HG02852 (cell line): ENCODE measurements around the gene FRG2.
"Not testable (repeated sequence)": the region's sequence is repeated elsewhere in the genome, so short reads cannot be mapped to it uniquely, and the experiment has no call there.

Experiments used
- ATAC-seq: cut with Tn5 transposase; IDR thresholded peaks from one replicate; pipeline ENCODE4 v1.9.1; 2021; ENCODE audit warnings: mild to moderate bottlenecking, moderate library complexity; ENCODE audit not compliant: unreplicated experiment

FRG2 gene

DNA sequence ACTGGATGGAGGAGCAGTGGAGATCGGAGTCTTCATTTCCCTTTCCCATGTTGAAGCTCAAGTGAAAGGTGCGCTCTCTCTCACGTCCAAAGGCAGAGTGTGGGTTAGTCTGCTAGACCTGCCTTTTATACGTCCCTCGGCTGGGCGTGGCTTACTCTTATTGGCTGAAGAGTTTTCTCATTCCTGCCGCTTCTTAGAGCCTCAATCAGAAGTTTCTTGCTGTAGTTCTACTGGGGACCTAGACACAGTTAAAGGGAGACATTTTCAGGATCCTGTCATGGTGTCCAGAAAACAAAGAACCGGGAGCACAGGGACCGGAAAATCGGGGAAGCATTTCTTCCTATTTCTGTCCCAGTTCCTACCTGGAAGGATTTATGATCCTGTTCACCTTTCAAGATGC lies at the start of gene FRG2:
TSS of gene FRG2 (minus strand) at position 101 of the 400 bp plus-strand sequence. CDS start at position 49, 52 bp downstream.
- ATAC-seq, result not testable (repeated sequence)

DNA sequence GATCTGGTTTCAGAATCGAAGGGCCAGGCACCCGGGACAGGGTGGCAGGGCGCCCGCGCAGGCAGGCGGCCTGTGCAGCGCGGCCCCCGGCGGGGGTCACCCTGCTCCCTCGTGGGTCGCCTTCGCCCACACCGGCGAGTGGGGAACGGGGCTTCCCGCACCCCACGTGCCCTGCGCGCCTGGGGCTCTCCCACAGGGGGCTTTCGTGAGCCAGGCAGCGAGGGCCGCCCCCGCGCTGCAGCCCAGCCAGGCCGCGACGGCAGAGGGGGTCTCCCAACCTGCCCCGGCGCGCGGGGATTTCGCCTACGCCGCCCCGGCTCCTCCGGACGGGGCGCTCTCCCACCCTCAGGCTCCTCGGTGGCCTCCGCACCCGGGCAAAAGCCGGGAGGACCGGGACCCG lies 41.3 kb upstream of the FRG2 start:
- not testable (repeated sequence) for ATAC-seq

DNA sequence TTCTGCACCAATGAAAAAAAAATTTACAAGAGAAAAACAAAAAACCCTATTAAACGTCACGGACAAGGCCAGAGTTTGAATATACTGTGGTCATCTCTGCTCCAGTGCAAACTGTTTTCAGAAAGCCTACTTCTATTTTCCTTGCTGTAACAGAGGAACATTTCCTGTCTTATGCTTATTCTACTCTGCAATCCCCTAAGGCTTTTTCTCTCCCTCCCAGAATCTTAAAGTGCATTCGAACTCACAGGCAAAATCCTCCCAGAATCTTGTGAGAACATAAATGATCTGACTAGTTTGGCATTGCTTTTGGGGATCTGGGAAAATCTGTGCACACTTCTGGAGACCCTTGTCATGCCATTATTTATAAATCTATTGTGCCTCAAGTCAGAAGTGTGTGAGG lies 37.7 kb upstream of the FRG2 start:
- not testable (repeated sequence) for ATAC-seq

DNA sequence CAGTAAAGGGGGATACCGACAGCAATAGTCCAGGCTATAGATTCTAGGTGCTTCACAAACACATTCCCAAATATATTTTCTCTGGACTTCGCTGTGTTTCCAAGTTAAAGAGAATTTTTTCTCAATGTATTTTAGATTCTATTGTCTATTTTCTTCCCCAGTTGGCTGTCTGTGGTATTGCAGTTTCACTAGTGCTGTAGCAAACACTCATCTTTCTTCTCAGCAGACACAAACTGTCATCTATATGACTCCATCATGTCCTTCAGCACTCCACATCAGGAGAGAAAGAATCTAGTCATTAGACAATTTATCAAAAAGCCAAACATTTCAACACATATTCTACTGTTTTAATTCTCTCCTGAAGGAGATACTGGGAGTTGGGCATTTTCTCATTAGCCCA lies 37.3 kb upstream of the FRG2 start, which contains the start of gene DBET:
TSS of gene DBET (plus strand) at position 161 of the 400 bp plus-strand sequence.
- not testable (repeated sequence) for ATAC-seq

DNA sequence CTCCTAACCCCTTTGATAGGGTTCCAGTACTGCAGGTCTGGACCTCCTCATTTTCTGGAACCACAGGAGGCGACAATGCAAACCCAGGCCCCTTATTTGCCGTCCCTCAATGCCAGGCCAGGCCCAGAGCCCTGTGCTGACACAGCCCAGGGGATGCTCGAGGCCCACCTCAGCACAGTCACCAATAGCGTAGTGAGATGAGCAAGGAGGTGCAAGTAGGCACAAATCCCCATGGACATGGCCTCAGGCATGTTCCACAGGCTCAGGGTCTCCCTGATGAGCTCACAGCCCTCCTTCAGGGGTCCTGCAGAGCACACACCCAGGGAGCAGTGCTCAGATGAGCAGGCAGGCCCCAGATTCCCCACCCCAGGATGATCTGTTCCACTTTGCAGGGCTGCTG lies 31.9 kb upstream of the FRG2 start:
- not testable (repeated sequence) for ATAC-seq

DNA sequence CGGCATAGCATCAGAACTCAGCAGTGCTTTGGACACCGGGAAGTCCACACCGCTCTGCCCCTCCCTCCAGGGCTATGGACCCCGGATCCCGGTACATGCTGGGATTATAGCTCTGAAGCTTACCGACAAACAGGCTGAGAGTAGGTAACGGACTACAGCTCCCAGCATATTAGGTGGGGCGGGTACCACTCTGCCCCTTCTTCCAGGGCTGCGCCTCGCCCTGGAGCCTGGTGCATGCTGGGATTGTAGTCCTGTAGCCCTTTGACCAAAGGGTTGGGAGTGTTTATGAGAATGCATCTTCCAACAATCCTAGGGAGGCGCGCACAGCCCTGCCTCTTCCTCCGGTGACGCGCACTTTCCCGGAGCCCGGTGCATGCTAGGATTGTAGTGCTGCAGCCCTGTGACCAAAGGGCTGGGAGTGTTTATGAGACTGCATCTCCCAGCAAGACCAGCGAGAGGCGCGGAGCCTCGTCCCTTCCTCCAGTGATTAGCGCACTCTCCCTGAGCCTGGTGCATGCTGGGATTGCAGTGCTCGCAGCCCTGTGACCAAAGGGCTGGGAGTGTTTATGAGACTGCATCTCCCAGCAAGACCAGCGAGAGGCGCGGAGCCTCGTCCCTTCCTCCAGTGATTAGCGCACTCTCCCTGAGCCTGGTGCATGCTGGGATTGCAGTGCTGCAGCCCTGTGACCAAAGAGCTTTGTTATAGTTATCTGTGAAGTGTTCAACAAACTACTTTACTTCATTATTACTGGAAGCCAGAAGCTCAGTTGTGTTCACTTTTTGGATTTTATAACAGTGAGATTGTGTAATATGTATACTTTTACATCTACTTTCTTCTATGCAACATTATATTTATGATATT lies 22.6 kb upstream of the FRG2 start:
- not testable (repeated sequence) for ATAC-seq

DNA sequence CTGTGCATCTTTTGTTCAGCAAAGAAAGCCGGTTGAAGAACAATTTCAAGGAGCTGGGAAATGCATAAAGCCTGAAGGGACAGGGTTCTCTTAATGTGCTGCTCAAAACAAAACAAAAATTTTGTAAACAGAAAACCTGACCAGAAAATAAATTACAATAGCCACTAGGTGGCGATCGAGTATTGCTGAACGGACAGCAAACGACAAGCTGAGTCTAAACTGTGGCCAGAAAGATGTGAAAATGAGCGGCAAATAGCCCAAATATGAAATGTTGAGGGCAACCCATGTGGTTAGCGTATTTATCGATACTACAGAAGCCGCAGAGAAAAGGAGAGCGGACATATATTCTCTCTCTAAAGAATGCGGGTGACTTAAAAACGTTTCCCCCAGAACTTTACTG lies 20.6 kb upstream of the FRG2 start:
- ATAC-seq, result not testable (repeated sequence)

DNA sequence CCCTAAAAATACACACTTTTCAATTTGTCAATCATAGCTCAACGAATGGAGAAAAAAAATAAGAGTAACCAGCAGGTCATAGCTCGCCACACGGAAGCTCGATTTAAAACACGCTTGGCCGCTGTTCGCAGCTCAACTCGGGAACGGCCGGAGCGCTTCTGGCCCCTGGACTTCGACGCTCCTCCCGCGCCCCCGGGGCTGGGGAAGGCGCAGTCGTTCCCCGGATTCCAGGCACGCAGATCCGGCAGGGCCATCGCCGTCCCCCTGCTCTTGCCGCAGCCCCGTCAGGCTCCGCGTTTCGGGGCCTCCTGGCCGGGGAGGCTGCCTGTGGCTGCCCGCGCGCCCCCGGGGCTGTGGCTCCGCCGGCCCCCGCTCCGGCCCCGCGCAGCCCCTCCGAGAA lies 13.8 kb upstream of the FRG2 start:
- ATAC-seq, result not testable (repeated sequence)

DNA sequence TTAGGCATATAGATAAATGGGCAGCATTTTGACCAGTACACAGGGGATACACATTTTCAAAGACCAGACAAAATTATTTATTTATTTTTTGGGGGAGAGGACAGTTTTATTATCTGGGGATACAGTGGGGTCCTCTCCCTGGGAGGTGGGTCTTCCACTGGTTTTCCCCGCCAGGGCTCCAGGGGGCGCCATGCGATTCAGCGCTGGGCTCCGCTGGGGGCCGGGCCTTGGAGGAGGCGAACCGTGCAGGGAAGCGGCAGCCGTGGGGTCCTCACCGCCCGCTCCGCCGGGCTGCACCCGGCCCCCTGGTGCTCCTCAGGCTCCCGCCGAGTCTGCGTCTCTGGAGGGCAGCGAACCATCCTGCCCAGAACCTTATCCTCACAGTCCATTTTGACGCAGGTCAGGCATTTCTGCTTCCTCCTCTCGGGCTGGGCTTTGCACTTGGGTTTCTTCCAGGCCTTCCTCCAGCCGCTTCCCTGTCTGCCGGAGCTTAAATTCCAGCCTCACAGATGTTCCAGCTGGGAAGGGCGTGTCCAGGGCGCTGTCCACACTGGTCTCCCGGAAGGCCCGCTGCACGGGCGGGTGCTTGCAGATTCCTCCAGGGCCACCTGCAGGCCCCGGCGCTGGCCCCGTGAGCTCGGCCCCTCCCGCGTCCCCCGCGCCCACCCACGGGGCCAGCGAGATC lies 10.8 kb upstream of the FRG2 start:
- not testable (repeated sequence) for ATAC-seq

DNA sequence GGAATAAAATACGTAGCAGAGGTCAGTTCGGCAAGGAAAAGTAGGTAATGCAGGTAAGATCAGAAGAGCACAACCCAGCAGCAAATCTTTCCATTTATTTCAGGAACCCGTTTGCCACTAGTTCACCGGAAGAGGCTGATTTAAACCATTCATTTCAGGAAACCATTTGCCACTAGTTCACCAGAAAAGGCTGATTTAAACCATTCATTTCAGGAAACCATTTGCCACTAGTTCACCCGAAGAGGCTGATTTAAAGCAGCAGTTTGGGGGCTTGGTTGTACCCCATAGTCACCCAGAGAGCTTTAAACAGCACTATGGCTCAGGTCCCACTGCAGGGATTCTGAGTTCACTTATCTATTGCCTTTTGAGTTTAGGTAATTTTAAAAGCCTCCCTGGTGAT lies 4.2 kb upstream of the FRG2 start:
- not testable (repeated sequence) for ATAC-seq

DNA sequence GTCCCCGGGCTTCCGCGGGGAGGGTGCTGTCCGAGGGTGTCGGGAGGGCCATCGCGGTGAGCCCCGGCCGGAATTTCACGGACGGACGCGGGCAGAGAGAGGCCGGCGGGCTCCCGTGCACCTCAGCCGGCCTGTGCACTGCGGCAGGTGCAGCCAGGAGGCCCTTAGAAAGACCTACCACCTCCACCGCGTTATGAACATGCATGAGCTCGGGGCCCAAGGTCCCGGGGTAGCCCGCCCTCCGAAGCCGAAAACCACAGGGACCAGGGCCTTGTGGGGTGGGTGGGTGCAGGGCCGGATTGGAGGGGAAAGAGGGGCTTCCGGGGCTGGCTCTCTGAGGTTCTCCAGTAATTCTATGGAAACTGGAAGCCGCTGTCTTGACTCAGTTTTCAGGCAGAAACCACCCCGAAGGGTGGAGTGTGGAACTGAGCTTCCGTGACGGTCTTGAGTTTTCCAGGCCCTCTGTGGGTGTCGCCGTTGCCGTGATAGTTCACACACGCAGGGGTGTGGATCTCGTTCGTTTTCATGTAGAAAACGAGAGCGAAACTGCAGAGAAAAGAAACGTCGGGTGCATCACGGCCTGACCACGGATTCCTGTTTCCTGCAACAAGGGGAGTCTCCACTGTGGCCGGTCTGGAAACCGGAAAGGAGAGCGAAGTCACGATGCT lies 4.3 kb downstream of the FRG2 start:
- ATAC-seq, result not testable (repeated sequence)

DNA sequence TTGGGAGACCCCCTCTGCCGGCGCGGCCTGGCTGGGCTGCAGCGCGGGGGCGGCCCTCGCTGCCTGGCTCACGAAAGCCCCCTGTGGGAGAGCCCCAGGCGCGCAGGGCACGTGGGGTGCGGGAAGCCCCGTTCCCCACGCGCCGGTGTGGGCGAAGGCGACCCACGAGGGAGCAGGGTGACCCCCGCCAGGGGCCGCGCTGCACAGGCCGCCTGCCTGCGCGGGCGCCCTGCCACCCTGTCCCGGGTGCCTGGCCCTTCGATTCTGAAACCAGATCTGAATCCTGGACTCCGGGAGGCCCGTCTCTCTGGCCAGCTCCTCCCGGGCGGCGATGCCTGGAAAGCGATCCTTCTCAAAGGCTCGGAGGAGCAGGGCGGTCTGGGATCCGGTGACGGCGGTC lies 5.1 kb downstream of the FRG2 start:
- ATAC-seq, result not testable (repeated sequence)

DNA sequence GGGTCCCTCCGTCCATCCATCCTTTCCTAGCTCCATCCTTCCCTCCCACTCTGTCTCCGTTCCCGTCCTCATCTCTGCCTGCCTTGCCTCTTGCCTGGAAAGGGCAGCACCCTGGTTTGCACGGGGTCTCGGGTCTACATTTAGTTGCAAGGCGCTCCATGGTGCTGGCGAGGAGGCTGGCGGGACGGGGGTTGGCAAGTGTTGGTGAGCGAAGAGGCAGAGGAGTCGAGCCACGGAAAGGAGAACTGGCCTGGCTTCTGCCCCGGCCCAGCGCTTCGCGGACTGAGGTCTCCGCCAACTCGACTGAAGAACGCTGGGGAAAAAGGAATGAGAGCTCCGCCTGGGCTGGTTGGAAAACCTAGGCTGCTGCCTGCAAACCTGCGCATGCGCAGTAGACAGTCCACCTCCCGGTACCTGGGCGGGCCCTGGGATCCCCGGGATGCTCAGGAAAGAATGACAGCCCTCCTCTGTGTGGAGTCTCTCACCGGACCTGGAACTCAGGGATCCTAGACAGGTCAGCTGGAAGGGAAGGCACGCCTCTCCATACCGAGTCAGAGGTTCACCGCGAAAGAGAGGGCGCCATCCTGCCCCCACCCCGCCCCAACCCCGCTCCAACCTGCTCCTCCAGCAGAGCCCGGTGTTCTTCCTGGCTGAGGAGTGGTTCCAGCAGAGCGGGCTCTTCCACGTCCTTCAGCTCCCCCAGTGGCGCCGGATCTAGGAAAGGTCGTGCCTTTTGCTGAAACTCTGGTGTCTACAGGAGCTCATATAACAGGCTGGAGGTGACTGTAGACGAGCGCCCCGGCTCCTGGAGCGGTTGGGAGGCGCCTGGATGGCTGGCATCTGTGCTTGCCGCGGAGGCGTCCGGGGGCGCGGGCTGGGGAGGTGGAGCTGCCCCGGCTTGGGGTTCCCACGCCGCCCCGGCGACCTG lies 6.0 kb downstream of the FRG2 start:
- ATAC-seq, result no peak

DNA sequence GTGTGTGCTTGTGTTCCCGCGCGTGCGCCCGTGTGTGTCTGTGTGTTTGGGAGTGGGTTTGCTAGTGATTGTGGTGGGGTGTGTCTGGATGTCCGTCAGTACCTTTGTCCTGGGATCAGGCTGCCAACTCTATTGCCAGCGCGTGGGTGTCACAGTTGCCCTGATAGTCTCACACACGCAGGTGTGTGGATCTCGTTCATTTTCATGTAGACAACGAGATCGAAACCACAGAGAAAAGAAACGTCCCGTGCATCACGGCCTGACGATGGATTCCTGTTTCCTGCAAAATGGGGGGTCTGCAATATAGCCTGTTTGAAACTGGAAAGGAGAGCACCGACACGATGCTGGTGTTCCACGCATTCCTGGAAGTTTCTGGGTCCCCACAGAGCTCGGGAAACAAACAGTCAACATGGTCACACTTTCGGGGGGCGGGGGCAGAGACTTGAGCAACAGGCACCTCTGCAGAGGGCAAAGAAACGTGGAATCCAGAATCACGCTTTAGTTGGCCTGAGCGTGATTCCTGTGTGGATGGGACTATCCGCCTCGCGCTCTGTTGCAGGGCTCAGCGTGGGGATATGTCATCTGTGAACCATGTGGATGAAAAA lies 7.1 kb downstream of the FRG2 start:
- not testable (repeated sequence) for ATAC-seq

DNA sequence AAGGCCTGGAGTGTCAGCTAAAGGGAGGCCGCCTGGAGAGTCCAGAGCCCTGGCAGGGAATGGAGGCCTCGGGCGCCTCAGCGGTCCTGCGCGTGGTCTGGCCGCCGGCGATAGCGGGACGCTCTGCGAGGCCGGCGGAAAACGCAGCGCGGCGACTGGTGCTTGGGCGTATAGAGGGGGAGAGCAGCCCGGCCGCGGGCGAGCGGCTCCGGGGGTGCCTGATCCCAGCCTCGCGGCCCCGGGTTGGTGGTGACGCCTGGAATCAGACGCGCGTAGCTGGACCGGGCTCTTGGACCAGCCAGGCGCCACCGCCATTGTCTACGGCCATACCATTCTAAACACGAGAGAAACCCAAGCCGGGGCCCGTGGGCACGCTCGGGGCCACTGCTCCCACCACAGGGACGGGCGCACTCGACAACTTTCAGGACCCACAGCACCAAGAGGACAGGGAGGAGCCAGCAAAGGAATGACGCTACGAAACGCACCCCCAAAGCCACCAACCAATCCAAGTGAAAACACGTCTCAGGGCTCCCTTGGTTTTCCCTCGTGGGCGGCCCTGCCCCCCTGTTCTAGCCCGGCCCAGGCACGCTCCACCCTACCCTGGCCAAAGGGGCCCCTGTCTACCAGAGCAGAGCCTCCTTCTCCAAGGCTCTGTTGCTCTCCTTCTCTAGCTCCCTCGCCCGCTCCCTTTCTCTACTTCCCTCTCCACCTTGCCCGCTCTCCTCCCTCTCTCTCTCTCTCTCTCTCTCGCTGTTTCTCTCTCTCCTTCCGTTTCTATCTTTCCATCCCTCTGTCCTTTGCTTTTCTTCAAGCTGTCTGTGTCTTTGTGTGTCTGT lies 7.8 kb downstream of the FRG2 start:
- ATAC-seq, result no peak

DNA sequence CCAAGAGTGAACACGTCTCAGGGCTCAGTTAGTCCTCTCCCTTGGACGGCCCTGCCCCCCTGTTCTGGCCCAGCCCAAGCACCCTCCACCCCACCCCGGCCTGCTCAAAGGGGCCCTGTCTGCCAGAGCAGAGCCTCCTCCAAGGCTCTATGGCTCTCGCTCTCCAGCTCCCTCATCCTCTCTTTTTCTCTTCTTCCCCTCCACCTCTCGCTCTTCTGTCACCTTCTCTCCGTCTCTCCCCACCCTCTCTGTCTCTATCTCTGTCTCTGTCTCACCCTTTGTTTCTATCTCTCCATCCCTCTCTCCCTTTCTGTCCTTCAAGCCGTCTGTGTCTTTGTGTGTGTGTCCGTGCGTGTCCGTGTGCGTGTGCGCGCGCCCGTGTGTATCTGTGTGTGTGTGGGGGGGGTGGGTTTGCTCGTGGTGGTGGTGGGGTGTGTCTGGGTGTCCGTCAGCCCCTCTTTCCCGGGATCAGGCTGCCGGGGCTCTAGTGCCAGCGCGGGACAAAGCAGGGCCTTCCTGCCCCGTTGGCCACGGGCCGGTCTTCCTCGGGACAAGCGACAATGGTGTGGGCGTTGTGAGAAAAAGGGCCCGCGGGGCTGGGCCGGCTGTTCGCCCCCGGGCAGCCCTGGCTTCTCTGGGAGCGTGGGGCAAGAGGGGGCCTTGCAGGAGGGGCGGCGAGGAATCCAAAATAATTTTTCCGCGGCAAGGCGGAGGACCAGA lies 8.7 kb downstream of the FRG2 start:
- ATAC-seq, result no peak

DNA sequence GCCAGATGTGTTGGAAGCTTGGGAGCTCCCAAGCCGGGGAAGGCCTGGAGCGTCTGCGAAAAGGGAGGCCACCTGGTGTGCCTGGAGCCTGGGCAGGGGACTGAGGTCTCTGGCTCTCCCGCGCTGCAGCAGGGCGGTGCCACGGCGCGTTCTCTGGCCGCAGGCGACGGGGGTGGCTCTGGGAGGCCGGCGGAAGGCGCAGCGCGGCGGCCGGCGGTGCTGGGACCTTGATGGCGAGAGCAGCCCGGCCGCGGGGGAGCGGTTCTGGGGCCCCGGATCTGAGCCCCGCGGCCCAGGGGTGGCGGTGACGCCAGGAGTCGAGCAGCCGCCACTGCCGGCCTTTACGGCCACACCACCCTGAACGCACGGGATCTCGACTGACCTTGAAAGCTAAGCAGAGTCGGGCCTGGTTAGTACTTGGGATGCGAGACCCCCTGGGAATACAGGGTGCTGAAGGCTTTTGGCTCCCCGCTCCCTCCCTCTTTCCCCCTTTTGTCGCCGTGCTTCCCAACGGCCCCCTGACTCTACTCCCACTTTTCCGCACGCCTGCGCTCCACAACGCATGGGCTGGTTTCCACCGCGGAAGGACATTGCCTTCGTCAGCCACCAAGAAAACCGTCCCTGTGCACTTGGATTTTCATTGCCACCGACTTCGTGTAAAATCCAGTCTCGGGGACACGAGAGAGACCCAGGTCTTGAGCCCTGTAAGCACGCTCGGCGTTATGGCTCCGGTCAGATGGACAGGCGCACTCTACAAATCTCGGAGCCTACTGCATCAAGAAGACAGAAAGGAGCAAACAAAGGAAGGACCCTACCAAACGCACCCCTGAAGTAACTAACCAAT lies 9.5 kb downstream of the FRG2 start:
- ATAC-seq, result no peak
